ENCODE data around the gene GDA.

The GDA gene

GRCh38 chr9:72158680-72159079, 9.4 kb downstream of the GDA start:
- no peak for TF ChIP-seq FOXP2 (optimal IDR thresholded peaks at IDR 0.05; ENCODE audit: borderline replicate concordance, extremely low read depth, extremely low read length, insufficient read depth)
- no peak for TF ChIP-seq REST (IDR thresholded peaks at IDR 0.05; ENCODE audit: insufficient read depth in 1 of 2, low read depth in 2 of 2, low read length in 2 of 2)
- TF ChIP-seq POLR2AphosphoS5 (IDR thresholded peaks at IDR 0.05; ENCODE audit: low read depth, low read length) = no peak
- no peak for TF ChIP-seq SIN3A (IDR thresholded peaks at IDR 0.05; ENCODE audit: borderline replicate concordance, insufficient read depth, low read length)
- no peak for TF ChIP-seq TAF1 (IDR thresholded peaks at IDR 0.05; ENCODE audit: borderline replicate concordance, insufficient read depth, low read length)

GRCh38 chr9:72160446-72161123, 11.3 kb downstream of the GDA start:
- no peak for TF ChIP-seq SIN3A (IDR thresholded peaks at IDR 0.05; ENCODE audit: borderline replicate concordance, insufficient read depth, low read length)
- TF ChIP-seq TAF1 (IDR thresholded peaks at IDR 0.05; ENCODE audit: borderline replicate concordance, insufficient read depth, low read length) = no peak
- no peak for TF ChIP-seq FOXP2 (optimal IDR thresholded peaks at IDR 0.05; ENCODE audit: borderline replicate concordance, extremely low read depth, extremely low read length, insufficient read depth)
- TF ChIP-seq REST (IDR thresholded peaks at IDR 0.05; ENCODE audit: insufficient read depth in 1 of 2, low read depth in 2 of 2, low read length in 2 of 2) = no peak
- TF ChIP-seq POLR2AphosphoS5 (IDR thresholded peaks at IDR 0.05; ENCODE audit: low read depth, low read length) = no peak

GRCh38 chr9:72165326-72165725, 16.1 kb downstream of the GDA start:
- no peak for TF ChIP-seq FOXP2 (optimal IDR thresholded peaks at IDR 0.05; ENCODE audit: borderline replicate concordance, extremely low read depth, extremely low read length, insufficient read depth)
- TF ChIP-seq TAF1 (IDR thresholded peaks at IDR 0.05; ENCODE audit: borderline replicate concordance, insufficient read depth, low read length) = no peak
- TF ChIP-seq POLR2AphosphoS5 (IDR thresholded peaks at IDR 0.05; ENCODE audit: low read depth, low read length) = no peak
- TF ChIP-seq REST (IDR thresholded peaks at IDR 0.05; ENCODE audit: insufficient read depth in 1 of 2, low read depth in 2 of 2, low read length in 2 of 2) = no peak
- no peak for TF ChIP-seq SIN3A (IDR thresholded peaks at IDR 0.05; ENCODE audit: borderline replicate concordance, insufficient read depth, low read length)

GRCh38 chr9:72165821-72166547, 16.7 kb downstream of the GDA start:
- TF ChIP-seq SIN3A (IDR thresholded peaks at IDR 0.05; ENCODE audit: borderline replicate concordance, insufficient read depth, low read length) = no peak
- TF ChIP-seq FOXP2 (optimal IDR thresholded peaks at IDR 0.05; ENCODE audit: borderline replicate concordance, extremely low read depth, extremely low read length, insufficient read depth) = no peak
- no peak for TF ChIP-seq TAF1 (IDR thresholded peaks at IDR 0.05; ENCODE audit: borderline replicate concordance, insufficient read depth, low read length)
- no peak for TF ChIP-seq POLR2AphosphoS5 (IDR thresholded peaks at IDR 0.05; ENCODE audit: low read depth, low read length)
- no peak for TF ChIP-seq REST (IDR thresholded peaks at IDR 0.05; ENCODE audit: insufficient read depth in 1 of 2, low read depth in 2 of 2, low read length in 2 of 2)

Data from PFSK-1 (cell line).